ENCODE results near the gene CDH4.

- TF ChIP-seq, protein P1, sequence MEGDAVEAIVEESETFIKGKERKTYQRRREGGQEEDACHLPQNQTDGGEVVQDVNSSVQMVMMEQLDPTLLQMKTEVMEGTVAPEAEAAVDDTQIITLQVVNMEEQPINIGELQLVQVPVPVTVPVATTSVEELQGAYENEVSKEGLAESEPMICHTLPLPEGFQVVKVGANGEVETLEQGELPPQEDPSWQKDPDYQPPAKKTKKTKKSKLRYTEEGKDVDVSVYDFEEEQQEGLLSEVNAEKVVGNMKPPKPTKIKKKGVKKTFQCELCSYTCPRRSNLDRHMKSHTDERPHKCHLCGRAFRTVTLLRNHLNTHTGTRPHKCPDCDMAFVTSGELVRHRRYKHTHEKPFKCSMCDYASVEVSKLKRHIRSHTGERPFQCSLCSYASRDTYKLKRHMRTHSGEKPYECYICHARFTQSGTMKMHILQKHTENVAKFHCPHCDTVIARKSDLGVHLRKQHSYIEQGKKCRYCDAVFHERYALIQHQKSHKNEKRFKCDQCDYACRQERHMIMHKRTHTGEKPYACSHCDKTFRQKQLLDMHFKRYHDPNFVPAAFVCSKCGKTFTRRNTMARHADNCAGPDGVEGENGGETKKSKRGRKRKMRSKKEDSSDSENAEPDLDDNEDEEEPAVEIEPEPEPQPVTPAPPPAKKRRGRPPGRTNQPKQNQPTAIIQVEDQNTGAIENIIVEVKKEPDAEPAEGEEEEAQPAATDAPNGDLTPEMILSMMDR (IDR thresholded peaks at IDR 0.05) = no peak
- no peak for TF ChIP-seq POLR2AphosphoS5 (IDR thresholded peaks at IDR 0.05)
Measured at GRCh38 chr20:61733891-61734732, 482.1 kb downstream of the CDH4 start.

All from prostate gland (tissue), 2 donors.